IMR-90 (cell line): Measurements from ENCODE around the gene ANKRD40. TPM values are rescaled to one million over a fixed set of nuclear protein-coding genes. Genes with fewer than 3 reads are reported as not detected.
A peak's percentile ranks its signal among the peaks of the same experiment; 100 is the strongest.

Experiments
- ATAC-seq: fragments of 200-7000 bp; cut with Tn5 transposase; 2 replicates; pipeline ENCODE4 v1.9.1; 2020; ENCODE audit warnings: low read depth, mild to moderate bottlenecking, moderate library complexity
- BruUV-seq: library from RNA; stranded (reverse); fragments of 400-500 nt; replicated peaks from 2 replicates; lab custom pipeline; 2021; lab: Mats Ljungman, UMichigan
- CTCF ChIA-PET: fragments of 300-600 bp; formaldehyde crosslinking; extraction: SDS; loops from one replicate; lab custom pipeline; 2021; ENCODE audit warnings: antibody characterized with exemption; lab: Yijun Ruan, JAX
- POLR2A ChIA-PET: fragments of 300-600 bp; sonication (Branson Sonifier 250); formaldehyde crosslinking; loops from one replicate; lab custom pipeline; 2022; ENCODE audit warnings: antibody characterized with exemption; ENCODE audit not compliant: unreplicated experiment; lab: Charles Lee
- DNase-seq: peaks from one replicate; pipeline ENCODE4 v3.0.0; 2013
- H2AFZ ChIP-seq: replicated peaks from 2 replicates; pipeline ENCODE3; 2013; ENCODE audit warnings: low read length, mild to moderate bottlenecking; ENCODE audit not compliant: poor library complexity
- H2AK5ac ChIP-seq: 2 replicates; pipeline ENCODE4 v1.6.1; 2013; ENCODE audit warnings: low read depth, low read length, inconsistent platforms
- H2AK9ac ChIP-seq: replicated peaks from 2 replicates; pipeline ENCODE3; 2013; ENCODE audit warnings: mild to moderate bottlenecking, low read depth, low read length, moderate library complexity; ENCODE audit not compliant: poor library complexity
- H2BK120ac ChIP-seq: 2 replicates; pipeline ENCODE4 v1.6.1; 2013; ENCODE audit warnings: low read depth, low read length, inconsistent platforms
- H2BK15ac ChIP-seq: 3 replicates; pipeline ENCODE4 v1.6.1; 2013; ENCODE audit warnings: low read depth, low read length, inconsistent platforms
- H2BK20ac ChIP-seq: 2 replicates; pipeline ENCODE4 v1.6.1; 2013; ENCODE audit warnings: low read depth, mild to moderate bottlenecking, inconsistent platforms, low read length, moderate library complexity
- H2BK5ac ChIP-seq: 2 replicates; pipeline ENCODE4 v1.6.1; 2013; ENCODE audit warnings: mild to moderate bottlenecking, low read depth, low read length, inconsistent platforms; ENCODE audit not compliant: poor library complexity, severe bottlenecking
- H3K14ac ChIP-seq: replicated peaks from 2 replicates; pipeline ENCODE4 v1.6.1; 2013; ENCODE audit warnings: low read depth, low read length, inconsistent platforms
- H3K18ac ChIP-seq: 2 replicates; pipeline ENCODE4 v1.6.1; 2013; ENCODE audit warnings: low read depth, low read length, control low read depth
- H3K23ac ChIP-seq: 2 replicates; pipeline ENCODE4 v1.6.1; 2013; ENCODE audit warnings: low read depth, low read length, inconsistent platforms
- H3K27ac ChIP-seq: 2 replicates; pipeline ENCODE4 v1.5.1; 2013; ENCODE audit warnings: mild to moderate bottlenecking, control low read depth, low read length; ENCODE audit not compliant: insufficient read depth
- H3K27me3 ChIP-seq: 2 replicates; pipeline ENCODE4 v1.6.1; 2013; ENCODE audit warnings: low read length; ENCODE audit not compliant: control insufficient read depth, insufficient read depth
- H3K36me3 ChIP-seq: 2 replicates; pipeline ENCODE4 v1.6.1; 2013; ENCODE audit warnings: low read length, mixed read lengths; ENCODE audit not compliant: control insufficient read depth, insufficient read depth
- H3K4ac ChIP-seq: 2 replicates; pipeline ENCODE4 v1.6.1; 2013; ENCODE audit warnings: low read depth, low read length, inconsistent platforms
- H3K4me1 ChIP-seq: 2 replicates; pipeline ENCODE4 v1.6.1; 2013; ENCODE audit warnings: low read length, mixed read lengths; ENCODE audit not compliant: control insufficient read depth, insufficient read depth
- H3K4me2 ChIP-seq: 2 replicates; pipeline ENCODE4 v1.6.1; 2013; ENCODE audit warnings: low read depth, mild to moderate bottlenecking, control low read depth, low read length, moderate library complexity
- H3K4me3 ChIP-seq: 2 replicates; pipeline ENCODE4 v1.5.1; 2013; ENCODE audit warnings: low read depth, mild to moderate bottlenecking, control low read depth, low read length, moderate library complexity; ENCODE audit not compliant: insufficient read depth
- H3K56ac ChIP-seq: 2 replicates; pipeline ENCODE4 v1.6.1; 2013; ENCODE audit warnings: low read length, inconsistent platforms; ENCODE audit not compliant: insufficient read depth; ENCODE audit errors: extremely low read depth
- H3K79me1 ChIP-seq, 2 experiments: 2 replicates each; pipeline ENCODE4 v1.6.1; 2013; ENCODE audit warnings: low read length in 2 of 2, inconsistent platforms in 1 of 2, low read depth in 1 of 2
- H3K9ac ChIP-seq: 2 replicates; pipeline ENCODE4 v1.6.1; 2013; ENCODE audit warnings: low read depth, low read length, control low read depth
- H3K9me1 ChIP-seq: 2 replicates; pipeline ENCODE4 v1.6.1; 2013; ENCODE audit warnings: low read length, inconsistent platforms; ENCODE audit not compliant: insufficient read depth
- H3K9me3 ChIP-seq: 2 replicates; pipeline ENCODE4 v1.6.1; 2013; ENCODE audit warnings: low read length; ENCODE audit not compliant: control insufficient read depth, insufficient read depth
- H4K20me1 ChIP-seq: 2 replicates; pipeline ENCODE4 v1.6.1; 2013; ENCODE audit warnings: low read length, inconsistent platforms; ENCODE audit not compliant: insufficient read depth
- H4K5ac ChIP-seq: 2 replicates; pipeline ENCODE4 v1.6.1; 2013; ENCODE audit warnings: mild to moderate bottlenecking, low read depth, low read length, control low read depth
- H4K8ac ChIP-seq, 2 experiments: 2 replicates each; pipeline ENCODE4 v1.6.1; 2013; ENCODE audit warnings: low read depth in 2 of 2, low read length in 2 of 2, control low read depth in 1 of 2, inconsistent platforms in 1 of 2
- H4K91ac ChIP-seq: 2 replicates; pipeline ENCODE4 v1.6.1; 2013; ENCODE audit warnings: low read depth, low read length, inconsistent platforms; ENCODE audit not compliant: insufficient read depth
- BHLHE40 ChIP-seq: fragments of 150-350 bp; IDR thresholded peaks from 2 replicates; pipeline ENCODE4 v1.6.1; 2016; ENCODE audit warnings: mild to moderate bottlenecking, low read depth, low read length
- CEBPB ChIP-seq: IDR thresholded peaks from 2 replicates; pipeline ENCODE4 v1.6.1; 2012; ENCODE audit warnings: low read depth, low read length, improper control_type of control experiment
- CHD1 ChIP-seq: IDR thresholded peaks from 2 replicates; pipeline ENCODE4 v1.6.1; 2012; ENCODE audit warnings: low read depth, low read length, improper control_type of control experiment
- MAFK ChIP-seq: IDR thresholded peaks from 2 replicates; pipeline ENCODE4 v1.6.1; 2012; ENCODE audit warnings: low read depth, low read length, improper control_type of control experiment
- MAZ ChIP-seq: IDR thresholded peaks from 2 replicates; pipeline ENCODE4 v1.6.1; 2012; ENCODE audit warnings: low read depth, mild to moderate bottlenecking, low read length, improper control_type of control experiment, moderate library complexity, borderline replicate concordance
- MXI1 ChIP-seq: IDR thresholded peaks from 2 replicates; pipeline ENCODE4 v1.6.1; 2012; ENCODE audit warnings: low read depth, mild to moderate bottlenecking, low read length, moderate library complexity, borderline replicate concordance
- NFE2L2 ChIP-seq: fragments of 150-350 bp; IDR thresholded peaks from 2 replicates; pipeline ENCODE4 v1.6.1; 2016; ENCODE audit warnings: low read depth, mild to moderate bottlenecking, low read length
- POLR2A ChIP-seq: IDR thresholded peaks from 2 replicates; pipeline ENCODE4 v1.6.1; 2012; ENCODE audit warnings: mild to moderate bottlenecking, low read depth, low read length
- RAD21 ChIP-seq: IDR thresholded peaks from 2 replicates; pipeline ENCODE4 v1.6.1; 2012; ENCODE audit warnings: low read length, improper control_type of control experiment
- RCOR1 ChIP-seq: IDR thresholded peaks from 2 replicates; pipeline ENCODE4 v1.6.1; 2012; ENCODE audit warnings: mild to moderate bottlenecking, low read length, improper control_type of control experiment; ENCODE audit not compliant: insufficient replicate concordance
- WGBS, 2 experiments: methylation state at CpG; one replicate each; pipeline versions ENCODE4 v1.1.5 to v1.1.7; 2013; ENCODE audit warnings: missing lambda C conversion rate in 2 of 2; ENCODE audit not compliant: insufficient read length in 1 of 2; ENCODE audit errors: extremely low coverage in 2 of 2; 5-methylcytosine and 5-hydroxymethylcytosine counted together
- dilution Hi-C: fragments of 300-500 bp; cut with HindIII; formaldehyde crosslinking; loops from one replicate; pipeline ENCODE4 v1.14.3; 2018; ENCODE audit warnings: low sequenced_read_pairs; ENCODE audit not compliant: unreplicated experiment
- in situ Hi-C: fragments of 300-500 bp; cut with MboI; formaldehyde crosslinking; loops from 3 replicates; pipeline ENCODE4 v1.14.3; 2019; ENCODE audit warnings: low sequenced_read_pairs, inconsistent platforms, mixed read lengths
- intact Hi-C: fragments of 100-400 bp; cut with micrococcal nuclease; formaldehyde crosslinking; loops from 2 replicates; pipeline ENCODE4 v1.10.0; 2022
- polyA plus RNA-seq, 3 experiments: library from polyadenylated mRNA; depleted of rRNA; stranded (reverse); fragments of >200 nt; gene quantifications; 2 replicates each; pipeline ENCODE4 v1.2.3, GENCODE V29; 2012; ENCODE audit warnings: low replicate concordance in 1 of 3
- total RNA-seq: library from RNA; depleted of rRNA; stranded (reverse); fragments of >200 nt; gene quantifications from 2 replicates; pipeline ENCODE4 v1.2.3, GENCODE V29; 2012
- TF ChIP-seq, protein P1 (sequence below): fragments of 150-350 bp; IDR thresholded peaks from 2 replicates; pipeline ENCODE4 v1.6.1; 2017; ENCODE audit warnings: mild to moderate bottlenecking, antibody characterized with exemption, low read length, low read depth
- TF ChIP-seq, protein P2 (sequence below): conservative IDR thresholded peaks from 2 replicates; pipeline ENCODE4 v1.5.1; 2012; ENCODE audit warnings: mild to moderate bottlenecking, low read depth, low read length, improper control_type of control experiment
- TF ChIP-seq, protein P3 (sequence below): fragments of 150-350 bp; IDR thresholded peaks from 2 replicates; pipeline ENCODE4 v1.6.1; 2016; ENCODE audit warnings: low read depth, mild to moderate bottlenecking, low read length, moderate library complexity, borderline replicate concordance

The ANKRD40 gene
- total and polyA plus RNA-seq, 2 of the 4 experiments (the other 2 are of a cell fraction): 23.4 to 35.8 TPM

DNA sequence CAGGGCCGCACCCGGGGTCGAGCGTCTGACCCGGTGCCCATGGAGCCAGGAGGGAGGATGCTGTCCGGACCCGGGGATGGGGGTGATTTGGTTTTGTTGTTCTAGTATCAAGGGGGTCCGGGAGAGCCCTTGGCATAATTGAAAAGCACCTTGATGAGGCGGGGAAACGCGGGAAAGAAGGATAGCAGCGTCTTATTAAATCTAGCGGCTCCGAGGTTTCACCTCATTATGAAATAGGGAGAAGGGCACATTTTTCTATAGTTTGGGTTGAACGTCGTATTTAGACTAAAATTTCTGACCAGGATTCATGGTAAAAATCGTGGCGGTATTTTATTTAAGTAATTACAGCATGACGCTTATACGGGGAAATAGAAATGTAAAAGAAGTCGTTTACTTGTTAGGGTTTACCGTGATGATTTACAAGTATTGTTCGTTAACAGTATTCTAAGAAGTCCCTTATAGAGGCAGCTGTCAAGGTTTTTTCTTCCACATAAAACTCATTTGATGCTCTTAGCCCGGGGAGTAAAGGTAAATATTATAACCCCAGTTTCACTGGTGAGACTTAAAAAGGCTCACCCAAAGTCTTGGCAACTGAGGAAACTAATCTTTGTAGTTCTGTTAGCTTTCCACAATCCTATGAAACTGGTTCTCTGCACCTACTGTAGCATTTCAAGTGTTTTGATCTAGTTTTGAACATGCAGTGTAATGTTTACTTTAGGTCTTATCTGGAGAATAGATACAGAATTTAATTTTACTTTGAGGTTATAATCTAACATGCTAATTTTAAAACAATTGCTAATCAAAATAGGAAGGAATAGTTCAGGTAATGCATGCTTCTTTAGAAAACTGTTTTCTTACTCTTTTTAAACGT, 12.4 kb upstream of the ANKRD40 start:
- Histone ChIP-seq H3K4me3 (peak overlapping the region; percentile 79), H3K9ac (peak overlapping the region; percentile 80), H4K91ac (peak overlapping the region; percentile 35; the same call in 1 of the 2 replicates), H4K20me1 (peaks cover 53% of the 10 kb centered on the region), H3K36me3 (no peaks in the 10 kb centered on the region), H3K4me1 (no peaks in the 10 kb centered on the region), H3K56ac (peak overlapping the region; percentile 55; the same call in 1 of the 2 replicates), H2AFZ (peak overlapping the region; percentile 93), H2BK5ac (peak overlapping the region; percentile 86), H3K4ac (peak overlapping the region; percentile 93), H3K23ac (peak overlapping the region; percentile 53), H3K27me3 (no peaks in the 10 kb centered on the region), H3K18ac (peak overlapping the region; percentile 8; the same call in 1 of the 2 replicates), H3K27ac (peak overlapping the region; percentile 91), H2BK20ac (no peak overlapping the region), H4K8ac (peak overlapping the region; percentile 91 to 97; a peak in 2 of 4 replicates), H2AK9ac (peak overlapping the region; percentile 91), H3K79me1 (peaks cover 0 to 14% of the 10 kb centered on the region in 2 experiments; a peak in 2 of 4 replicates), H2BK15ac (no peak overlapping the region), H2BK120ac (no peak overlapping the region), H3K9me3 (no peaks in the 10 kb centered on the region), H3K14ac (peak overlapping the region; percentile 97), H2AK5ac (no peak overlapping the region), H3K4me2 (peak overlapping the region; percentile 100), H4K5ac (peak overlapping the region; percentile 84; the same call in 1 of the 2 replicates), H3K9me1 (peaks cover 4% of the 10 kb centered on the region)
- 0% methylated on average over 8 of the region's 25 CpGs; no CpG with 5 or more reads in 1 of the 2 experiments for WGBS, 2 experiments
- intact Hi-C loops (loop anchor here (1.0 kb wide), 1 partner anchor 12 kb away; no protein-coding TSS in a partner anchor), in situ Hi-C loops (no loop called here), dilution Hi-C loops (no loop called here)
- ATAC-seq: no peak
- ChIA-PET POLR2A (interaction anchor here (0.6 to 1.0 kb wide), 2 partner anchors 58 to 144 kb away, joined by 3 to 4 read pairs; no protein-coding TSS in a partner anchor), CTCF (interaction anchor here (0.7 kb wide), 1 partner anchor 24 kb away, joined by 8 read pairs; no protein-coding TSS in a partner anchor)
- BruUV-seq: TSS peak; percentile 38
- TF ChIP-seq, protein P1, sequence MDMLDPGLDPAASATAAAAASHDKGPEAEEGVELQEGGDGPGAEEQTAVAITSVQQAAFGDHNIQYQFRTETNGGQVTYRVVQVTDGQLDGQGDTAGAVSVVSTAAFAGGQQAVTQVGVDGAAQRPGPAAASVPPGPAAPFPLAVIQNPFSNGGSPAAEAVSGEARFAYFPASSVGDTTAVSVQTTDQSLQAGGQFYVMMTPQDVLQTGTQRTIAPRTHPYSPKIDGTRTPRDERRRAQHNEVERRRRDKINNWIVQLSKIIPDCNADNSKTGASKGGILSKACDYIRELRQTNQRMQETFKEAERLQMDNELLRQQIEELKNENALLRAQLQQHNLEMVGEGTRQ: no peak
- TF ChIP-seq MAZ (no peak), CEBPB (no peak), POLR2A (no peak), RCOR1 (no peak), RAD21 (no peak), BHLHE40 (no peak), NFE2L2 (no peak), CHD1 (no peak), MXI1 (no peak), MAFK (no peak)
- TF ChIP-seq, protein P2, sequence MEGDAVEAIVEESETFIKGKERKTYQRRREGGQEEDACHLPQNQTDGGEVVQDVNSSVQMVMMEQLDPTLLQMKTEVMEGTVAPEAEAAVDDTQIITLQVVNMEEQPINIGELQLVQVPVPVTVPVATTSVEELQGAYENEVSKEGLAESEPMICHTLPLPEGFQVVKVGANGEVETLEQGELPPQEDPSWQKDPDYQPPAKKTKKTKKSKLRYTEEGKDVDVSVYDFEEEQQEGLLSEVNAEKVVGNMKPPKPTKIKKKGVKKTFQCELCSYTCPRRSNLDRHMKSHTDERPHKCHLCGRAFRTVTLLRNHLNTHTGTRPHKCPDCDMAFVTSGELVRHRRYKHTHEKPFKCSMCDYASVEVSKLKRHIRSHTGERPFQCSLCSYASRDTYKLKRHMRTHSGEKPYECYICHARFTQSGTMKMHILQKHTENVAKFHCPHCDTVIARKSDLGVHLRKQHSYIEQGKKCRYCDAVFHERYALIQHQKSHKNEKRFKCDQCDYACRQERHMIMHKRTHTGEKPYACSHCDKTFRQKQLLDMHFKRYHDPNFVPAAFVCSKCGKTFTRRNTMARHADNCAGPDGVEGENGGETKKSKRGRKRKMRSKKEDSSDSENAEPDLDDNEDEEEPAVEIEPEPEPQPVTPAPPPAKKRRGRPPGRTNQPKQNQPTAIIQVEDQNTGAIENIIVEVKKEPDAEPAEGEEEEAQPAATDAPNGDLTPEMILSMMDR: no peak
- TF ChIP-seq, protein P3, sequence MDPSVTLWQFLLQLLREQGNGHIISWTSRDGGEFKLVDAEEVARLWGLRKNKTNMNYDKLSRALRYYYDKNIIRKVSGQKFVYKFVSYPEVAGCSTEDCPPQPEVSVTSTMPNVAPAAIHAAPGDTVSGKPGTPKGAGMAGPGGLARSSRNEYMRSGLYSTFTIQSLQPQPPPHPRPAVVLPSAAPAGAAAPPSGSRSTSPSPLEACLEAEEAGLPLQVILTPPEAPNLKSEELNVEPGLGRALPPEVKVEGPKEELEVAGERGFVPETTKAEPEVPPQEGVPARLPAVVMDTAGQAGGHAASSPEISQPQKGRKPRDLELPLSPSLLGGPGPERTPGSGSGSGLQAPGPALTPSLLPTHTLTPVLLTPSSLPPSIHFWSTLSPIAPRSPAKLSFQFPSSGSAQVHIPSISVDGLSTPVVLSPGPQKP: no peak
- DNase-seq: no peak
